HepG2 (cell line): Measurements from ENCODE around the gene SLC16A1. TPM values are rescaled to one million over a fixed set of nuclear protein-coding genes. Genes with fewer than 3 reads are reported as not detected.
"Not testable (repeated sequence)": the region's sequence is repeated elsewhere in the genome, so short reads cannot be mapped to it uniquely, and the experiment has no call there.

ENCODE experiments used
- ATAC-seq: fragments of 200-7000 bp; cut with Tn5 transposase; 3 replicates; pipeline ENCODE4 v1.9.1; 2020; ENCODE audit warnings: mild to moderate bottlenecking, moderate library complexity
- BruUV-seq: library from RNA; stranded (reverse); fragments of 400-500 nt; replicated peaks from 2 replicates; lab custom pipeline; 2021; lab: Mats Ljungman, UMichigan
- CTCF ChIA-PET: fragments of 300-600 bp; formaldehyde crosslinking; extraction: SDS; loops from one replicate; lab custom pipeline; 2021; ENCODE audit warnings: low total read pairs, inconsistent platforms, low intra/inter-chr PET ratio; lab: Yijun Ruan, JAX
- POLR2A ChIA-PET: fragments of 350-600 bp; sonication (Branson Sonifier 250); formaldehyde crosslinking; loops from one replicate; lab custom pipeline; 2020; ENCODE audit warnings: antibody characterized with exemption, inconsistent platforms; lab: Yijun Ruan, JAX
- DNase-seq: peaks from one replicate; pipeline ENCODE4 v3.0.0-alpha.2; 2015; ENCODE audit warnings: low spot score
- FAIRE-seq: peaks from 3 replicates; lab custom pipeline; 2011; peaks lifted over from hg19 to GRCh38; lab: Jason Lieb, UNC
- H2AFZ ChIP-seq: one replicate; pipeline ENCODE4 v1.6.1; 2011; ENCODE audit warnings: low read length, inconsistent platforms
- H3K27ac ChIP-seq: fragments of 300-600 bp; 3 replicates; pipeline ENCODE4 v1.8.0; 2011; ENCODE audit warnings: mixed run types, mild to moderate bottlenecking, mixed read lengths, low read length, inconsistent platforms; ENCODE audit not compliant: insufficient read depth; ENCODE audit errors: extremely low read length
- H3K27me3 ChIP-seq, 2 experiments: fragments of 200-600 bp in 1 of 2; 2 replicates in 1 of 2; 3 replicates in 1 of 2; pipeline versions ENCODE4 v1.6.0 to v1.8.0; 2011; ENCODE audit warnings: low read length in 2 of 2, mild to moderate bottlenecking in 2 of 2, moderate library complexity in 2 of 2, inconsistent platforms in 1 of 2; ENCODE audit not compliant: insufficient read depth in 2 of 2, control insufficient read depth in 1 of 2
- H3K36me3 ChIP-seq, 2 experiments: fragments of 200-600 bp in 1 of 2; replicated peaks in 1 of 2; 2 replicates in 1 of 2; 3 replicates in 1 of 2; pipeline versions ENCODE4 v1.5.1 to v1.8.0; 2011; ENCODE audit warnings: low read length in 2 of 2, inconsistent platforms in 1 of 2; ENCODE audit not compliant: insufficient read depth in 2 of 2, control insufficient read depth in 1 of 2
- H3K4me1 ChIP-seq: 2 replicates; pipeline ENCODE4 v1.5.1; 2012; ENCODE audit warnings: low read length, inconsistent platforms; ENCODE audit not compliant: insufficient read depth
- H3K4me2 ChIP-seq: 2 replicates; pipeline ENCODE4 v1.6.0; 2011; ENCODE audit warnings: low read depth, low read length, inconsistent platforms
- H3K4me3 ChIP-seq, 3 experiments: fragments of 200-600 bp in 1 of 3; sonication (generic), shearing (Covaris generic) in 1 of 3; replicated peaks in 1 of 3; 2 replicates each; pipeline ENCODE4 v1.5.1; 2011 to 2016; ENCODE audit warnings: low read length in 3 of 3, inconsistent platforms in 2 of 3, low read depth in 2 of 3, mild to moderate bottlenecking in 2 of 3, control low read depth in 1 of 3, mixed read lengths in 1 of 3; ENCODE audit not compliant: insufficient read depth in 1 of 3
- H3K79me2 ChIP-seq: one replicate; pipeline ENCODE4 v1.6.1; 2011; ENCODE audit warnings: low read length, inconsistent platforms; ENCODE audit not compliant: insufficient read depth
- H3K9ac ChIP-seq: 2 replicates; pipeline ENCODE4 v1.6.0; 2011; ENCODE audit warnings: mild to moderate bottlenecking, low read depth, low read length, inconsistent platforms; ENCODE audit not compliant: insufficient read depth
- H3K9me3 ChIP-seq: 2 replicates; pipeline ENCODE4 v1.5.1; 2012; ENCODE audit warnings: mild to moderate bottlenecking, low read length
- H4K20me1 ChIP-seq: 2 replicates; pipeline ENCODE4 v1.6.0; 2011; ENCODE audit warnings: inconsistent platforms, mild to moderate bottlenecking, low read length, moderate library complexity; ENCODE audit not compliant: insufficient read depth
- ARHGAP35 ChIP-seq: sonication (generic); formaldehyde crosslinking; IDR thresholded peaks from 2 replicates; pipeline ENCODE4 v1.9.0; 2022; ENCODE audit warnings: mild to moderate bottlenecking, inconsistent platforms, moderate library complexity, missing genetic modification reagents, borderline replicate concordance
- DR1 ChIP-seq: sonication (generic); formaldehyde crosslinking; IDR thresholded peaks from 2 replicates; pipeline ENCODE4 v1.8.0; 2021; ENCODE audit warnings: mild to moderate bottlenecking, missing genetic modification reagents, inconsistent platforms
- EED ChIP-seq: sonication (generic); formaldehyde crosslinking; IDR thresholded peaks from 2 replicates; pipeline ENCODE4 v1.5.0; 2020; ENCODE audit warnings: mild to moderate bottlenecking, missing genetic modification reagents
- GLMP ChIP-seq: sonication (generic); formaldehyde crosslinking; IDR thresholded peaks from 2 replicates; pipeline ENCODE4 v1.9.0; 2021; ENCODE audit warnings: missing genetic modification reagents, mild to moderate bottlenecking, borderline replicate concordance
- HCFC1 ChIP-seq: fragments of 150-350 bp; IDR thresholded peaks from 2 replicates; pipeline ENCODE4 v1.6.1; 2014; ENCODE audit warnings: low read depth, low read length
- KLF13 ChIP-seq: sonication (generic); formaldehyde crosslinking; IDR thresholded peaks from 2 replicates; pipeline ENCODE4 v1.4.0; 2020; ENCODE audit warnings: mild to moderate bottlenecking, missing genetic modification reagents
- KMT2B ChIP-seq: IDR thresholded peaks from 2 replicates; pipeline ENCODE4 v1.6.1; 2016; ENCODE audit warnings: missing genetic modification reagents, missing compliant biosample characterization
- MLX ChIP-seq: IDR thresholded peaks from 2 replicates; pipeline ENCODE4 v1.6.1; 2016
- SIN3A ChIP-seq: IDR thresholded peaks from 2 replicates; pipeline ENCODE4 v1.6.1; 2011; ENCODE audit warnings: low read depth, mild to moderate bottlenecking, control low read depth, low read length, borderline replicate concordance
- TBP ChIP-seq: sonication (generic); formaldehyde crosslinking; IDR thresholded peaks from 2 replicates; pipeline ENCODE4 v1.5.0; 2020; ENCODE audit warnings: missing genetic modification reagents
- ZBTB34 ChIP-seq: sonication (generic); formaldehyde crosslinking; IDR thresholded peaks from 2 replicates; pipeline ENCODE4 v1.8.0; 2022; ENCODE audit warnings: mild to moderate bottlenecking, missing genetic modification reagents
- ZNF713 ChIP-seq: sonication (generic); formaldehyde crosslinking; IDR thresholded peaks from 2 replicates; pipeline ENCODE4 v1.4.0; 2020; ENCODE audit warnings: mild to moderate bottlenecking, missing genetic modification reagents
- ZNF766 ChIP-seq: sonication (generic); formaldehyde crosslinking; IDR thresholded peaks from 2 replicates; pipeline ENCODE4 v1.5.0; 2020; ENCODE audit warnings: missing genetic modification reagents, borderline replicate concordance
- WGBS: methylation state at CpG from one replicate; pipeline ENCODE4 v1.1.6; 2017; ENCODE audit warnings: low lambda C conversion rate; 5-methylcytosine and 5-hydroxymethylcytosine counted together
- in situ Hi-C: cut with HindIII; loops from 2 replicates; pipeline ENCODE4 v1.10.0; 2017; ENCODE audit warnings: low pct_unique_long_range_greater_than_20kb; ENCODE audit not compliant: extremely low pct_ligation_motif_present
- intact Hi-C: fragments of 100-400 bp; cut with micrococcal nuclease; formaldehyde crosslinking; loops from one replicate; pipeline ENCODE4 v1.10.0; 2022; ENCODE audit not compliant: unreplicated experiment
- polyA plus RNA-seq, 8 experiments: library from polyadenylated mRNA; depleted of rRNA in 3 of 8; stranded (reverse) in 7 of 8; unstranded in 1 of 8; fragments of >200 nt; fragmentation: Illumina TruSeq in 4 of 8; extraction: Trizol in 4 of 8; gene quantifications; 2 replicates each; pipeline versions ENCODE4 v1.2.1 to v1.2.3, GENCODE V29; 2011 to 2016; ENCODE audit warnings: low read depth in 4 of 8, missing spikeins in 1 of 8, mixed read lengths in 1 of 8; ENCODE audit not compliant: insufficient read depth in 1 of 8
- total RNA-seq, 5 experiments: library from RNA; depleted of rRNA; stranded (reverse); fragments of >200 nt; fragmentation: Illumina TruSeq; extraction: Trizol; gene quantifications; 2 replicates each; pipeline ENCODE4 v1.2.3, GENCODE V29; 2016; ENCODE audit warnings: low read depth in 1 of 5

Gene SLC16A1
- total and polyA plus RNA-seq, 2 of the 13 experiments (the other 11 are each of a cell fraction or from before 2014, with no cell fraction given) = 106 to 142 TPM

GRCh38 chr1:112982328-112982727 lies 26.3 kb upstream of the SLC16A1 start (continued):
- TF ChIP-seq GLMP (no peak), EED (no peak), ARHGAP35 (CRISPR knock-in tag) (no peak), ZNF713 (CRISPR knock-in tag) (no peak)
- TF ChIP-seq, all 625 proteins: peak for 2

GRCh38 chr1:112981834-112982233 lies 25.8 kb upstream of the SLC16A1 start:
- FAIRE-seq, H3K27ac ChIP-seq, BruUV-seq, H3K4me3 ChIP-seq, POLR2A ChIA-PET, H3K4me2 ChIP-seq, H2AFZ ChIP-seq, in situ Hi-C loops, DNase-seq, H3K36me3 ChIP-seq, H3K9ac ChIP-seq, intact Hi-C loops, H3K27me3 ChIP-seq, ATAC-seq, CTCF ChIA-PET, H4K20me1 ChIP-seq, H3K79me2 ChIP-seq, H3K9me3 ChIP-seq, H3K4me1 ChIP-seq: not testable (repeated sequence)
- WGBS = over 99% methylated on average over 8 of the region's 8 CpGs

- Histone ChIP-seq H4K20me1 (no peaks in the 10 kb centered on the region), H3K9ac (no peak overlapping the region), H3K4me2 (no peak overlapping the region), H3K79me2 (no peaks in the 10 kb centered on the region), H2AFZ (no peak overlapping the region), H3K9me3 (no peaks in the 10 kb centered on the region), H3K27me3 (no peaks in the 10 kb centered on the region; a peak in 1 of 5 replicates), H3K27ac (no peak overlapping the region), H3K36me3 (peaks cover 2 to 3% of the 10 kb centered on the region in 2 experiments; a peak in 1 of 5 replicates), H3K4me1 (peaks cover 6% of the 10 kb centered on the region; the same call in 1 of the 2 replicates), H3K4me3 (no peak overlapping the region)
- ChIA-PET CTCF (no interaction called here), POLR2A (no interaction called here)
- DNase-seq = no peak
- BruUV-seq = no TSS peak
- WGBS = 97% methylated on average over 1 of the region's 1 CpG
- no peak for ATAC-seq
- intact Hi-C loops (no loop called here), in situ Hi-C loops (no loop called here)
- FAIRE-seq = no peak
- TF ChIP-seq ZNF766 (CRISPR knock-in tag) = no peak
- no peak for TF ChIP-seq KLF13
- no peak for TF ChIP-seq ZBTB34
- TF ChIP-seq DR1 (CRISPR knock-in tag) = no peak
- TF ChIP-seq KMT2B (CRISPR knock-in tag) = no peak
- no peak for TF ChIP-seq TBP (CRISPR knock-in tag)
- no peak for TF ChIP-seq SIN3A
- no peak for TF ChIP-seq HCFC1
- no peak for TF ChIP-seq MLX (CRISPR knock-in tag)
These were observed 25.4 kb upstream of the SLC16A1 start for GRCh38 chr1:112981426-112981825.
